Esophagus muscularis mucosa (tissue), 3 donors: ENCODE results near the gene BCAR1.

ENCODE experiments used
- POLR2AphosphoS5 ChIP-seq, 2 donors: sonication (generic); formaldehyde crosslinking; IDR thresholded peaks; one replicate each; pipeline ENCODE4 v1.6.1; 2017; ENCODE audit warnings: antibody characterized with exemption in 2 of 2
- TF ChIP-seq, protein P1 (sequence below), 3 experiments: fragments of 200-600 bp in 2 of 3; fragments of 450-650 bp in 1 of 3; sonication (generic) in 2 of 3; IDR thresholded peaks; one replicate each; pipeline ENCODE4 v1.5.1; 2017 to 2019; ENCODE audit warnings: antibody characterized with exemption in 3 of 3, mild to moderate bottlenecking in 2 of 3, moderate library complexity in 1 of 3

DNA sequence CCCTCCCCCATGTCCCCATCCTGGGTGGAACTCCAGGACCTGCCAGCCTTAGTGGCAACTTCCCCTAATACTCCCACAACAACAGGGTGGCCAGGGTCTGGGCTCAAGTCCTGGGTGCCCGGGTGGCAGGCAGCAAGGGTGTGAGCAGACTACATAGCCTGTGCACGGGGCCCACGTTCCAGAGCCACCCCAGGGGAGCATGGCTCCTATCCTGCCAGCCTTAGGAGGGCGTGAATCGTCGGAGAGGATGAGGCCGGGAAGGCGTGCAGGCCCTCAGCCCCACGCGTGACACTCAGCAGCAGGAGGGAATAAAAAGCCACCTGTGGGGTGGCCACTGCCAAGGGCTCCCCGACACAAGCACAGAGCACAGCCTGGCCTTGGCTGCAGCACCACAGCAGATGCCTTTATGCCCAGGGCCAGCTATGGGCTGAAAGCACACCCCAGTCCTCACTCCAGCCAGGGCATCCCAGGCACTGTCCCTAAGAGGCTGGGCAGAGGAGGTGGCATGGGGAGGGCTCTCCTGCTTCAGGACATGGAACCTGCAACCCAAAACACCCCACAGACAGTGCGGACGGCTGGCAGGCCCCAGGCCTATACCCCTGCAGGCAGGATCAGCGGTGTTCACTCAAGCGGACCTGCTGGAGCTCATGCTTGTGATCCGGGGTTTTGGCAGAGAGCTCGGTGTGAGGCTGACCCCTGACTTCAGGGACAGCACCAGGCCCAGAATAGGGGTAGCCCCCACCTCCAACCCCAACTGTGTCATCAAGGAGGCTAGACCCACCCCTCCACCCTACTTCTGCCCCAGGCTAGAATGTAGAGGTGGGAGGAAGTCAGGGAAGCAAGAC is 2.7 kb downstream of the BCAR1 start:
- no peak for TF ChIP-seq POLR2AphosphoS5 (IDR thresholded peaks at IDR 0.05)
- TF ChIP-seq, protein P1, sequence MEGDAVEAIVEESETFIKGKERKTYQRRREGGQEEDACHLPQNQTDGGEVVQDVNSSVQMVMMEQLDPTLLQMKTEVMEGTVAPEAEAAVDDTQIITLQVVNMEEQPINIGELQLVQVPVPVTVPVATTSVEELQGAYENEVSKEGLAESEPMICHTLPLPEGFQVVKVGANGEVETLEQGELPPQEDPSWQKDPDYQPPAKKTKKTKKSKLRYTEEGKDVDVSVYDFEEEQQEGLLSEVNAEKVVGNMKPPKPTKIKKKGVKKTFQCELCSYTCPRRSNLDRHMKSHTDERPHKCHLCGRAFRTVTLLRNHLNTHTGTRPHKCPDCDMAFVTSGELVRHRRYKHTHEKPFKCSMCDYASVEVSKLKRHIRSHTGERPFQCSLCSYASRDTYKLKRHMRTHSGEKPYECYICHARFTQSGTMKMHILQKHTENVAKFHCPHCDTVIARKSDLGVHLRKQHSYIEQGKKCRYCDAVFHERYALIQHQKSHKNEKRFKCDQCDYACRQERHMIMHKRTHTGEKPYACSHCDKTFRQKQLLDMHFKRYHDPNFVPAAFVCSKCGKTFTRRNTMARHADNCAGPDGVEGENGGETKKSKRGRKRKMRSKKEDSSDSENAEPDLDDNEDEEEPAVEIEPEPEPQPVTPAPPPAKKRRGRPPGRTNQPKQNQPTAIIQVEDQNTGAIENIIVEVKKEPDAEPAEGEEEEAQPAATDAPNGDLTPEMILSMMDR (IDR thresholded peaks at IDR 0.05), result no peak
